Embryonic facial prominence (tissue), 1 donor: ENCODE results near the gene RLN3.

ENCODE experiments used
- DNase-seq: peaks from one replicate; pipeline ENCODE4 v3.0.0-alpha.2; 2016; ENCODE audit errors: extremely low spot score

RLN3 gene

GRCh38 chr19:14054099-14054498 lies 26.2 kb downstream of the RLN3 start:
- no peak for DNase-seq

GRCh38 chr19:14054721-14055120 lies 26.8 kb downstream of the RLN3 start:
- no peak for DNase-seq

GRCh38 chr19:14055396-14055795 lies 27.4 kb downstream of the RLN3 start:
- DNase-seq = no peak

- no peak for DNase-seq
These were observed 28.2 kb downstream of the RLN3 start for GRCh38 chr19:14056069-14056666.

GRCh38 chr19:14056741-14057356 lies 28.9 kb downstream of the RLN3 start:
- no peak for DNase-seq

- no peak for DNase-seq
These were observed 30.5 kb downstream of the RLN3 start for GRCh38 chr19:14058182-14059092.

- DNase-seq = no peak
These were observed 31.1 kb downstream of the RLN3 start for GRCh38 chr19:14059093-14059480.

GRCh38 chr19:14059652-14060155 lies 31.8 kb downstream of the RLN3 start:
- DNase-seq = no peak

- DNase-seq = no peak
These were observed 33.3 kb downstream of the RLN3 start for GRCh38 chr19:14061081-14061749.

GRCh38 chr19:14061751-14062557 lies 34.0 kb downstream of the RLN3 start, which contains the start of gene PALM3:
PALM3 (minus strand) TSS chr19:14062076; CDS start chr19:14061980, 96 bp downstream.
- no peak for DNase-seq

- DNase-seq = no peak
These were observed 34.6 kb downstream of the RLN3 start for GRCh38 chr19:14062558-14062855.

- no peak for DNase-seq
These were observed 35.2 kb downstream of the RLN3 start for GRCh38 chr19:14063105-14063504.

- DNase-seq = no peak
These were observed 38.2 kb downstream of the RLN3 start for GRCh38 chr19:14066134-14066533.

GRCh38 chr19:14070268-14071050 lies 42.5 kb downstream of the RLN3 start:
- DNase-seq = no peak

- no peak for DNase-seq
These were observed 44.8 kb downstream of the RLN3 start, which contains the start of gene MISP3 for GRCh38 chr19:14072535-14073260. MISP3 (plus strand) TSS chr19:14072786; CDS start chr19:14073310, 524 bp downstream.

GRCh38 chr19:14073261-14073924 lies 45.4 kb downstream of the RLN3 start:
- DNase-seq = no peak

- no peak for DNase-seq
These were observed 46.2 kb downstream of the RLN3 start for GRCh38 chr19:14073925-14074838.

- DNase-seq = no peak
These were observed 50.5 kb downstream of the RLN3 start for GRCh38 chr19:14078411-14078810.
